HG02973 (cell line): Measurements from ENCODE around the gene BTBD16.
A peak's percentile ranks its signal among the peaks of the same experiment; 100 is the strongest.

ENCODE experiments used
- ATAC-seq: cut with Tn5 transposase; IDR thresholded peaks from one replicate; pipeline ENCODE4 v1.9.1; 2021; ENCODE audit warnings: moderate library complexity; ENCODE audit not compliant: unreplicated experiment

BTBD16 gene

DNA sequence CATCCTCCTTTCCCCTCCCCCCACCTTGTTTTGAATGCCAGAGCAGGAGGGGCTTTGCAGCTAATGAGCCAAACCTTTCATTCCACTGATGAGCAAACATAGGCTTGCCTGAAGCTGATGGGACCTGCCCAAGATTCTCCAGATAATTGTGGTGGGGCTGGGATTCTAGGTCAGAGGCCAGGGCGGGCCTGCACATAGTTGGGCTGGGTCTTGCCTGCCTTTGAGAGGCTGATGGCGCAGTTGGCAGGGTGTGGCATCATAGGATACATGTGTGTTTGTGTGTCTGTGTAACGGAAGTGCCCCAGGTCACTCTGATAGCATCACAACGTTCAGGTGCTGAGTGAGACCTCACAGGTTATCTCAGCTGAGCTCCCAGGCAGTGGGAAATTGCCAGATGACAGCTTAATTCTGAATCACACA, 22.9 kb downstream of the BTBD16 start:
- ATAC-seq, result no peak

DNA sequence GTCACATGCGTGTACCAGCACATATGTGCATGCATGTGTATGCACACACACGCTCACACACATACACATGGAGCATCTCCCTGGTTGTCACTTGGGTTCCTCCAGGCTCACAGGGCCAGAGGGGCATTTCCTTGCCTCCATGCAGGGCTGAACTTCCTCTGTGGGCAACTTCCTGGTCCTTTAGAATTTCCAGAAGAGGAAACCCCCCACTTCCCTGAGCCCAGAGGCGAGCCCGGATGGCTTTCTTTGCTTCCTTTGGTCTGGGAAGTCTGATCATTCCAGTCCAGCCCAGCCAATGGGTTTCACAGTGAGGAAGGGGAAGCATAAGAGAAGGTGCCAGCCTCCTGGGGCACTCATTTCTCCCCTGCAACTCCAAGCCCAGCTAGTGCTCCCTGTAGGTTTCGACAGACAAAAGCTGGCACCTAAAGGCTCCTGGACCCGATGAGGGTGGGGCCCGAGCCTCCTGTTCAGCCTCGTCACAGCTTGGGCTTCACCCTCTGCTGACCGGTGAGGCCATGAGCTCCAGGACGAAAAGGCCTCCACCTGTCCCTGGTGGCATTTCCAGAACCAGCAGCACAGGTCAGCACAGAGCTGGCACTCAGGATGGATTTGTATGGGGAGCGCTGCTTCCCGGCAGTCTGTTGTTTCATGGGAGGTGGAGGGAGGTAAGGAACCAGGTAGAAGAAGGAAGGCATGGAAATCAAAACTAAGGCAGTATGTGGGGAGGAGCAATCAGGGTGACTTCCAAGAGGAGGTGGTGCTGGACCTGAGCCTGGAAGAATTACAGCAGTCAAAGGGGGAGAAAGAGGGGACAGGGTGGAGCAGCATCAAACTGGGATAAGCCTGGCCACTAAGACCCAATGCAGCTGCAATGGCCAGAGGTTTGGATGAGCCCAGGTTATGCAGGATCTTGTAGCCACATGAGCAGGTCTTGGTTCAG, 23.7 kb downstream of the BTBD16 start:
- ATAC-seq, result no peak

DNA sequence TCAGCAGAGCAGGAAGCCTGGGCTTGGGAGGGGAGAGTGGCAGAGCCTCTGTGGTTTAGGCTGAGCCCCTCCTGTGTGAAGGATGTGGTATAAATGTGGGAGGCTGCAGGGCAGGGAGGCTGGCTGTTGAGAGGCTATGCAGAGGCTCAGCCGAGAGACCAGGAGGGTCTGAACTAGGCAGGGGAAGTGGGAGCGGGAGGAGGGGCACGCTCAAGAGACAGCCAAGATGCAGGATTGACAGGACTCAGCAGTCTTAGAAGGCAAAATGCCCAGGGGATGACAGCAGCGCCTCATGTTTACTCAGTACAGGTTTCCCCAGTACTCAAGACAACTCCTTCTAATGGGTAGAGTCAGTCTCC, 24.3 kb downstream of the BTBD16 start:
- no peak for ATAC-seq

DNA sequence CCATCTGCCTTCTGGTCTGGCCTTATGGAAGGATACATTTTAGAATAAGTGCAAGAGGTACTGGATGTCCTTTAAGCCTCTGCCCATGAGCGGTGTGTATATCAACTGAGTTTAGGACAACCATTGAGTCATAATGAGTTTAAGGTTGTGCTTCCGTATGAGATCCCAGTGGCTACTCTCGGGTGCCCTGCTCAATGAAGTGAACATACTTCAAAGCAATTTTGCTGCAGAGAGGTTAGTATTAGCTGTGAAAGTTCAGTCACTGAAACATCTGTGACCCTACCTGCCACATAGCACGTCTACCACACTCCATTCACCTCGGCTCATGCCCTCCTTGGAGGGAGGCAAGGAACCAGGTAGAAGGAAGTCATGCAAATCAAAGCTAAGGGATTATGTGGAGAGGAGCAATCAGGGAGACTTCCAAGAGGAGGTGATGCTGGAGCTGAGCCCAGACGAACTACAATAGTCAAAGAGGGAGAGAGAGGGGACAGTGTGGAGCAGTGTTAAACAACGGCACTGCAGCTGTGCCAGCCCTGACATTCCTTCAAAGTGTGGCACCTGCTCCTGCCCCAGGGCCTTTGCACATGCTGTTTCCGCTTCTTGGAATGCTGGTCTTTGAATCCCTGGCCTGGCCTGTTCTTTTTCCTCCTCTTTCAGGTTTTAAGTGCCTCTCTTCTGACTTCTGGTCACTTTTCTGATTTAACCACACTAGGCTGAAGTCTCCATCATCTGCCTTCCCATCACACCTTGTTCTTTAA, 25.4 kb downstream of the BTBD16 start:
- no peak for ATAC-seq

DNA sequence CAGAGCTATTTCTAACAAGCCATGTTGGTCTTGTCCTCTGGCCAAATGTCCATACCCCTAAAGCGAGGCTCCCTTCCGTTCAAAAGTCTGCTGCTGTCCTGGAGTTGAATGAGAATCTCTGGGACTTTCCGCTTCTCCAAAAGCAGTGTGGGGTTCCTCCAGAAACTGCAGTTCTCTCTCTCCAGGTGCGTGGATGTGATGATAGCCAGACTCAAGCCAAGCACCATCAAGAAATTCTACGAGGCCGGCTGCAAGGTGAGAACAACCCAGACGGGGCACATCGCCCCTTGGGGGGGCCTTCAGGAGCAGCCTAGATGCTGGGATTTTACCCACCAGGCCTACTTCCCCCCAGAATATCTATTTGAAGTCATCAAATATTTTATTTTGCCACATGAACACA, 26.5 kb downstream of the BTBD16 start:
- ATAC-seq, result no peak

DNA sequence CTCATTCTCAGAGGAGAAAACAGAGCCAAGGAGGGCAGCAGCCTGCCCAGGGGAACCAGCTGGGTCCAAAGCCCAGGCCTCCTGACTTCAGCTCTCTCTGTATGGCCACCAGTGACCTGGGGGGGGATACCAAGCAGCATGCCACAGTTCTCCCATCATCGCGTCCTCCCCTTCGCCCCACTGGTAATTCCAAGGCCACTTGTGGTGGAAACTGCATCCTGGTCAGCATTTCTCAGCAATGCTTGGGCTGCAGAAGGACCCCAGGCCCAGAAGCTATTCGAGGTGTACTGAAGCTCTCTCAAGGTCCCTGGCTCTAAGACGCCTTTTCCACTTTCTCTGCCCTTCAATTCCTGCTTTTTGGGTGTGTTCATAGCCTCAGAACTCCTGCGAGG, 27.1 kb downstream of the BTBD16 start:
- ATAC-seq, result no peak

DNA sequence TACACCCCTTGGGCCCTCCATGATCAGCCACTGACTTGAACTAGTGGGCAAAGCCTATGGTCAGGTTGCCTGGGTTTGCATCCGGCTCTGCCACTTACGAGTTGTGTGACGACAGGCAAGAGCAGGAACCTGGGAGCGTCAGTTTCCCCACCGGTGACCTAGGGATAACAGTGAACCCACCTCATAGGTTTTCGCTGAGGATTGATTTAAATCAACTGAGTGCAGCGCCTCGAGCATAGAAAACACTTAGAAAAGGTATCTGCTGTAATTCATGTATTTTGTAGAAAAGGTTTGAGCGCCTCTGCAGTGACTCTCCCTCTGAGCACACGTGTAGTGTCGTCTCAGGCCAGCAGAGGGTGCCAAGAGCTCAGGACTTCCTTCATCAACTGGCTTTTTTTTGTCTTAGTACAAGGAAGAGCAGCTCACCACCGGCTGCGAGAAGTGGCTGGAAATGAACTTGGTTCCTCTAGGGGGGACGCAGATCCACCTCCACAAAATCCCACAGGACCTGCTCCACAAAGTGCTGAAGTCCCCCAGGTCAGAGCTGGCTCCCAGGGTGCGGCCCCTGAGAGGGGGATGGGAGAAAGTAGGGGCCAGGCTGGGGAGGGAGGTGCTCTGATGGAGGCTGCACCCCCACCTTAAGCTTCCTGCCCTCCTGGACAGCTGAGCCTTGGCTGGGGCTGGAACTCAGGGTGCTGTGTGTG, 27.7 kb downstream of the BTBD16 start:
- ATAC-seq, result peak; percentile 71

DNA sequence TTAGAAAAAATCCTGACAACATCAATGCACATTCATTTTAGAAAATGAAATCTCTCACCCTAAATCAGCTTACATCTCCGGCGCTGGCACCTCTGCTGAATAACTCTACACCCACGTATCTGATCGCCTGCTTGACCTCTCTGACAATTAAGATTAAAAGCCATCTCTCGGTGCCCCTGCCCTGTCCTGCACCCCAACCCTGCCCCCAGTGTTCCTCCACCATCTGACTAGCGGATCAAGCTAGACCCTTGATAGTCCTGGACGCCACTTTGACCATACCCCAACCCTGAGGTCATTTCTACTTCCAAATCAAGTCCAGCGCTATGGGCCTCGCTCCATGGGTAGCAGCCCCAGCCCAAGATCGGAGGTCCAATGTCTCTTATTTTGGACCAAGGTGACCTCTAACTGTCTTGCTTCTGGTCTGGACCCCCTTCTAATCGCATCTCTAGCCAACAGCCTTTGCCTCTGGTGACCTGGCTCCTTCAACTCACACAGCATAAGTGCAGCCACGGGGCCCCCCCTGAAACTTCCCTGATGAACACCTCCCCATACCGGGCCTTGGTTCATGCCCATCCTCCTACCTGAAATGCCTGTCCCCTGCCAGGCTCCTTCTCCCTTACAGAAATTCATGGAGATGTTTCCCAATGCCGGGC, 28.5 kb downstream of the BTBD16 start:
- ATAC-seq, result no peak

DNA sequence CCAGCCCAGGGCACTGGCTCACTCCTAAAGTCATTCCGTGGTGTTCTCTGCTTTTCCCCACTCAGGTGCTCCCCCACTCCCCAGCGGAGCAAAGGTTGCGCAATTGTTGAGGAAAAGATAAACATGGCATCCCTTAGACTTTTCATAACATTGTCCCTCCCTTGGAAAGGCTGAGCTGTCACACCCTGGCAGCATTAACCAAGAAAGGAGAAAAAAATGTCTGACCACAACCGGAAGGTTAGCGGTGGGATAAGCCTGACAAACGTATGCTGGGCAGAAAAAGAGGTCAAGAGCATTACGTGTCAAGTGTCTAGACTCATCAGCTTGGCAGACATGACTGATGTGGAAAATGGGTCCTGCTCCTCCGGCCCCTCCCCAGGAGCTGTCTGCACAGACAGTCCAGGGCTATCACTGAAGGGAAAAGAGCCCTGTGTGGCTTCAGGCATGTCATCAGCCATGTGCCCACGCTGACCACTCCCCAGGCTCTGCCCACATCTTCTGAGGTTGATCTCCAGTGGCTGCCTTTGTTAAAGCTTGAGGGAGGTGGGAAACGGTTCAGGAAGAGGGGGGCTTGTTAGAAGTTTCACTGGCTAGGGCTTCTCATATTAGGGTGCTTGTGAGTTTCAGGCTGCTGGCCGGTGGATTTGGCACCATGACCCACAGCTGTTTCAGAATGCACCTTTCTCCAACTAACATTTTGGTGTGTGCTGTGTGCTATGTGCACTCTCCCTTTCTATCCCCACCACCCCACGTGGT, 30.1 kb downstream of the BTBD16 start:
- ATAC-seq, result no peak

DNA sequence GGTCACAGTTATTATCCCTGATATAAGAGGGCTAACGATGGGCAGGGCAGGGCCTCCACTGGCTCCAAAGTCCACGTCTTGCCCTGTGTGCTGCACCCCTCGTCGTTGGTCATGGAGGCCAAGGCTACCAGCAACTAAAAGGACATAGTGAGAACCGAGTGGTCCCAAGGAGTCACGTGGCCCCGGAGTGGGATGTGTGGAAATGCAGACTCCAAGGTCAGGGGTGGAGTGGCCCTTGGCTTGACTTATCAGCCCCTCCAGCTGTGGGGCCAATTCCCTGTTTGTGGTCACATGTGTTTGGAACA, 30.7 kb downstream of the BTBD16 start:
- ATAC-seq, result no peak

DNA sequence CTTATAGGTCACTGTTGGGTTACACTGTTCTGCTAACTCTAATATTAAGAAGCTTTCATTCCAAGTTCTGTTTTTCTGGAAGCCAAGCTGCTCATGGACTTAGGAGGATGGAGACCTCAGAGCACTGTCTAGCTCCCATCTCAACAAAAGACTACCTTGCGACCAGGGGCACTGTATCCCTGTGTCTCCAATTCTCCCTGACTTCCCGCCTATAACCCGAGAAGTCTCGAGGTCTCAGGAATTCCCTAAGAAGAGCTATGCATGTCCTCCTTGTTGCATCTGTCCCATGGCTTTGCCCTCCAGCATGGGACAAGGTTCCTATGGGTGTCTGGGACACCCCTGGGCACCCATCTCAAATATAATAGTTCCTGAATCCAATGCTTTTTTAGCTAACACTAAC, 31.2 kb downstream of the BTBD16 start:
- no peak for ATAC-seq

DNA sequence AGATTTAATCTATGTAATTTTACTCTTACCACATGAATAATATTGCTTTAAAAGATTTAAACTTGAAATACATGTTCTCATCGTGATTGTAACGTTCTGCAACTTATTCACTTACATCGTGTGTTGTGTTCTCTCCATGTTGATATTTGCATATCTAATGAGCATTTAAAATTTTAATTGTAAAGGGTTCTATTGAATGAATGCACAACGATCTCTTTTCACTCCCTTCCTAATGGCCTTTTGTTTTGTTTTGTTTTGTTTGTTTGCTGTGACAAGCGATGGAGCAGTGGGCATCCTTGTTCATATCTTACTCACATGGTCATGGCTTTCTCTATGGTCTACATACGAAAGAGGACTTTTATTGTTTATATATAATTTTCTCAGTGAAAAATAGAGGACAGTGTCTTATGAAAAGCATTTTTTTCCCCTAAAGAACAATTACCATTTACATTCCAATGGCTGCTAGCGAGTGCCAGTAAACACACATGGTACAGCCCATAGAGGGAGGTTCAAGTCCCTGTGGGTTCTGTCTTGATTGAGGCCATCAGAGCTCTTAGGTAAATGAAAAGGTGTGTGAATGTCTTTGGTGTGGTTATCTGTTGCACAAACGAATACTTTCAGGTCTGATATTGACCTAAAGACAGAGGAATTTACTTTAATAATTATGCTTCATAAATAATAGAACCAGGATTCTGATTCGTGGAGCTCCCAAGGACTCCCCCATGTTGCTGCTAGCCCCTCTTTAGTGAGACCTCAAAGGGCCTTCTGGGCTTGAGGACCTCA, 32.4 kb downstream of the BTBD16 start:
- ATAC-seq, result no peak

DNA sequence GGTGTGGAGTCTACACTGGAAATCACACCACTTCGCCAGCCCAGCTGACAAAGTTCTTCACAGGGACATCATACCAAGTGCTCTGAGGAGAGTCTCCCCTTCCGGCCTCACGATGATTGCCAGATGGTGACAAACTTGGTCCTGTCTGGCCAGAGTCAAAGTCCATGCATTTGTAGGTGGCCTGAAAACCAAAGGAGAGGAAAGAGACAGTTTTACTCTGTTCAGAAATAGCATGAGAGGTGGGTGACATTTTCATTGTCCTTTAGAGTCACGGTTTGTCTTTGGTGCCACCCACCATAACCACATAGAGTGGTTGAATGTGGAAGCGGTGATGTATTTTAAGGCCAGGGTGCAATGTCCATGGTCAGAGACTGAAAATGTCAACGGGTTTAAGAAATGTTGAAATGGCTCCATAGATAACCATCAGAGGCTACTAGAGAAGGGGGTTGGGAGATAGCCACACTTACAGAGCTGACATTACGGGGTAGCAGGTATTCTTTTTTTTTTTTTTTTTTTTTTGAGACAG, 33.0 kb downstream of the BTBD16 start:
- no peak for ATAC-seq

DNA sequence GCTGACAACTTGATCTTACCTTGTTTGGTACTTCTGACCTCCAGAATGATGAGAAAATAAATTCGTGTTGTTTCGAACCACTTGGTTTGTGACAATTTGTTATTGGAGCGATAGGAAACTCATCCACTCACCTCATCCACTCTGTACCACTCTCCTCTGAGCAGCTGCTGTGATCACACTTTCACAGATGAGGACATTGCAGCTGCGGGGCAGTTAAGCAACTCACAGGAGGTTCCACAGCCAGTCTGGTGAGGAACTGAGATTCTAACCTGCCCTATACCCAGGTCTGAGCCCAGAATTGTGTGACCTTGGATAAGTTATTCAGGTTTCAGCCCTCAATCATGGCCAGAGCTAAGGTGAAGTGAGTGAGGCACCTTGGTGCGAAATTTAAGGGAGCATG, 35.2 kb downstream of the BTBD16 start:
- ATAC-seq, result no peak

DNA sequence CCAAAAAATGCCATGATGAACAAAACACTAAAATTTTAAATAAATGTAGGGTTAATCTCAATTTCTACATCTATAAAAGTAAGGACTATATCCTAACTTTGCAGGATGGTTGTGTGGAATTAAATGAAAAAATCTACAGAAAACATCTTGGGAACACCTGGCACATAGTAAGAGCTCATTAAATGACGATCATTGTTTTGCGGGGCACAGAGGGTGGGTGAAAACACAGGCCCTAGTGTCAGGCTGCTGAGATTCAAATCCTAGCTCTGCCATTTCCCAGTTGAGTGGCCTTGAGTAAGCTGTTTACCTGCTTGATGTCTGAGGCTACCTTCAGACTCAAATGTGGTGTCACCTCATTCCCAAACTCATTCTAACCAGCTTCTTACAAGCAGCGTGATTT, 35.6 kb downstream of the BTBD16 start:
- ATAC-seq, result no peak

DNA sequence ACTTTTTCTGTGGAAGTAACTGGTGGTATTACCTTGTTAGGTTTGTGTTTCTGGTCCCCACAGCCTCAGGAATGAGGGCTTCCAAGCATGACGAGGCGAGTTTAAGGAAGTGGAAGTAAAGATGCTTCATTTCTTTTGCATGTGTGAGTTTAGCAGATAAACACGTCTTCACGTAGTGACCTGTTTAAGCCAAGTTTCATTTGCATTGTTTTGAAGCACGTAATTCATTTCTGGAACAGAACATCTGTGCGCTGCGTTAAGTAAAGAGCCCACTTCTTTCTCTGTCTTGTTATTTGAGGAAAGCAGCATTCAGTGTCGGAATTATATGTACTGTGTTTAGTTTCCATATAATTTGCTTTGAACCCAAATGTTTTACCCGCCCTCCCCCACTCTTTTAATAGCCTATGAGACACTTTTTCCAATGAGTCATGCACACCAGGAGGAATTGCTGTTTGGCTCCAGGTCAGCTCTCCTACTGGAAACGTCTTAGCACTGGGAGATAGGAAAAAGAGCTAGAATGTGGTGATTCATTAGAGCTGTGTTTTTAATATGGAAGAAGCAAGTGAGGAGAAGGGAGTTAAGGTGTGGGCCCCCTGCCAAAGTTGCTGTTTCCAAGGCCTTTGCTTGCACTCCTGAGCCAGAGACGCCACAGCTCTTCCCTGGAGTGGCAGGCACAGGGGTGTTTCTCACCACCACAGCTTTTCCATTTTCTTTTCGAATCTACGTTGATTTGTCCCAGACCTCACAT, 36.7 kb downstream of the BTBD16 start:
- peak; percentile 72 for ATAC-seq

DNA sequence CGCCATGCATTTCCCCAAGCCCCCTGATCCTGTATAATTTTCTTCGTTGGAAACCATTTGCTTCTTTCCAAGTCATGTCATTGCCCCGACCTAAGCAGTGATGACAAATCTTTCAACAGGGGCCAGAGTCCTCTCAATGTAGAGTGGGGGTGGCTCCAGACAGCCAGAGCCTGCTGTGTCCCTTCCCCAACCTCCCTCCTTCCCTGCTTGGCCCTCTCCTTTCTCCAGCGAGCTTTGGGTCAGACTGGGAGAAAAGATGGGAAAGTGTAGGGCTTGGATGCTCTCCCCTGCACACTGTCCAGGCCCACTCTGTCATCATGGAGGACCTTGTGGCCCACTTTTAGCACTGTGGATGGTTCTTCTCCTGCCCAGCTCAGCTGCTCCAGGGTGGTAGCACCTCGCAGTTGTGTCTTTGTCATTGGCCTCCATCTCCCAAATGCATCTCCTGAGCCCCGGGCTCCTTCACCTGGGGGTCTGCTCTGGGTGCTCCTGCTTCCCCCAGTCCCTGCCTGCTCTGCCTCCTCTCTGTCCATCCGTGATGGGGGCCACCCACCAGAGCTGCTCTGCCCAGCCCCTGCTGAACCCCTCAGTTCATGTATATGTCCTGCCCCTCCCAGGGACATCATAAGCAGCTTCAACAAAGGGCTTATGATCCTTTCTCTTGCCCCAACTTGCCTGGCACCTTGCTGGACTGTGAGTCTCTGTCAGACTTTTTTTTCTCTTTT, 37.5 kb downstream of the BTBD16 start:
- ATAC-seq, result no peak
